OCI-LY1 (cell line): ENCODE results near the gene TMIE.

Experiments used
- H2AFZ ChIP-seq: fragments of 200-600 bp; sonication (generic), shearing (Covaris generic); 2 replicates; pipeline ENCODE4 v1.6.0; 2014; ENCODE audit warnings: antibody characterized with exemption, mild to moderate bottlenecking, low read length
- H3F3A ChIP-seq: fragments of 200-600 bp; sonication (generic), shearing (Covaris generic); 2 replicates; pipeline ENCODE4 v1.6.0; 2014; ENCODE audit warnings: mild to moderate bottlenecking, antibody characterized with exemption, low read length, moderate library complexity; ENCODE audit not compliant: insufficient read depth
- H3K27ac ChIP-seq: fragments of 200-600 bp; sonication (generic); 2 replicates; pipeline ENCODE4 v1.5.1; 2014; ENCODE audit warnings: low read length, mixed run types, mild to moderate bottlenecking, low read depth; ENCODE audit not compliant: poor library complexity, severe bottlenecking
- H3K27me3 ChIP-seq: fragments of 200-600 bp; sonication (generic); 2 replicates; pipeline ENCODE4 v1.6.0; 2014; ENCODE audit warnings: antibody characterized with exemption, mild to moderate bottlenecking, low read length, moderate library complexity; ENCODE audit not compliant: insufficient read depth
- H3K36me3 ChIP-seq: fragments of 200-600 bp; sonication (generic); 2 replicates; pipeline ENCODE4 v1.6.1; 2014; ENCODE audit warnings: mild to moderate bottlenecking, antibody characterized with exemption, low read length, moderate library complexity, mixed read lengths; ENCODE audit not compliant: insufficient read depth
- H3K4me1 ChIP-seq: fragments of 200-600 bp; sonication (generic); 2 replicates; pipeline ENCODE4 v1.5.1; 2014; ENCODE audit warnings: mild to moderate bottlenecking, low read length, moderate library complexity; ENCODE audit not compliant: insufficient read depth, severe bottlenecking
- H3K4me2 ChIP-seq: fragments of 200-600 bp; sonication (generic), shearing (Covaris generic); 2 replicates; pipeline ENCODE4 v1.6.1; 2014; ENCODE audit warnings: low read length
- H3K4me3 ChIP-seq: fragments of 200-600 bp; sonication (generic); 2 replicates; pipeline ENCODE4 v1.5.1; 2014; ENCODE audit warnings: low read length, low read depth, mild to moderate bottlenecking, mixed read lengths; ENCODE audit not compliant: poor library complexity, severe bottlenecking
- H3K79me2 ChIP-seq: fragments of 200-600 bp; shearing (Covaris generic); 2 replicates; pipeline ENCODE4 v1.6.1; 2016; ENCODE audit warnings: mixed run types, low read length, mixed read lengths; ENCODE audit not compliant: insufficient read depth
- H3K9ac ChIP-seq: fragments of 200-600 bp; sonication (generic), shearing (Covaris generic); 2 replicates; pipeline ENCODE4 v1.6.1; 2014; ENCODE audit warnings: mild to moderate bottlenecking, low read length, mixed read lengths
- H3K9me2 ChIP-seq: fragments of 200-600 bp; sonication (generic), shearing (Covaris generic); 2 replicates; pipeline ENCODE4 v1.6.1; 2014; ENCODE audit warnings: low read depth, mild to moderate bottlenecking, low read length, mixed read lengths
- H3K9me3 ChIP-seq: fragments of 200-600 bp; shearing (Covaris generic); 2 replicates; pipeline ENCODE4 v1.6.1; 2014; ENCODE audit warnings: low read length, mixed read lengths
- H4K20me1 ChIP-seq: fragments of 200-600 bp; sonication (generic), shearing (Covaris generic); 2 replicates; pipeline ENCODE4 v1.6.0; 2016; ENCODE audit warnings: mild to moderate bottlenecking, low read length; ENCODE audit not compliant: insufficient read depth
- EZH2 ChIP-seq: fragments of 200-600 bp; sonication (generic), shearing (Covaris generic); IDR thresholded peaks from 2 replicates; pipeline ENCODE4 v1.8.0; 2017; ENCODE audit warnings: borderline replicate concordance, mixed run types, mild to moderate bottlenecking, antibody characterized with exemption, low read length, moderate library complexity, mixed read lengths
- TF ChIP-seq, protein P1 (sequence below): fragments of 200-600 bp; sonication (generic), shearing (Covaris generic); IDR thresholded peaks from 2 replicates; pipeline ENCODE4 v1.5.1; 2017; ENCODE audit warnings: mild to moderate bottlenecking, antibody characterized with exemption, low read length, moderate library complexity, mixed read lengths

Gene TMIE

DNA sequence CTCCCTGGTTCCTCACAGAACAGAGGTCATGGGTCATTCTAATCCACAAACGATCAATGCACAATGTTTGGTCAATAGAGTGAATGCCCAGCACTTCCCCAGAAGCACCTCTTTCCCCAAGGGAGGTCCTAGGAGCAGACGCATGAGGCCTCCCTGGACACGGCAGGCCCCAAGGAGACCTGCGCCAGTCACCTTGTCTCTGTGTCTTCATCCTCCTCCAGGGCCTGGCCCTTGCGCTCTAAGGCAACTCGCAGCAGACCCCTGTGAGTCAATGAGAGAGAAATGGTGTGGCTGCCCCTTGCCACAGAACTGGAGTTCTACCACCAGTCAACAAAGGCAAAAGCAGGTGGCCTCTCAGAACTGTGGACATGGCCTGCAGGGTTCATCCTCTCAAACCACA lies 25.8 kb upstream of the TMIE start:
- no peaks in the 10 kb centered on the region for H3K9me3 ChIP-seq
- no peak for TF ChIP-seq EZH2
- TF ChIP-seq, protein P1, sequence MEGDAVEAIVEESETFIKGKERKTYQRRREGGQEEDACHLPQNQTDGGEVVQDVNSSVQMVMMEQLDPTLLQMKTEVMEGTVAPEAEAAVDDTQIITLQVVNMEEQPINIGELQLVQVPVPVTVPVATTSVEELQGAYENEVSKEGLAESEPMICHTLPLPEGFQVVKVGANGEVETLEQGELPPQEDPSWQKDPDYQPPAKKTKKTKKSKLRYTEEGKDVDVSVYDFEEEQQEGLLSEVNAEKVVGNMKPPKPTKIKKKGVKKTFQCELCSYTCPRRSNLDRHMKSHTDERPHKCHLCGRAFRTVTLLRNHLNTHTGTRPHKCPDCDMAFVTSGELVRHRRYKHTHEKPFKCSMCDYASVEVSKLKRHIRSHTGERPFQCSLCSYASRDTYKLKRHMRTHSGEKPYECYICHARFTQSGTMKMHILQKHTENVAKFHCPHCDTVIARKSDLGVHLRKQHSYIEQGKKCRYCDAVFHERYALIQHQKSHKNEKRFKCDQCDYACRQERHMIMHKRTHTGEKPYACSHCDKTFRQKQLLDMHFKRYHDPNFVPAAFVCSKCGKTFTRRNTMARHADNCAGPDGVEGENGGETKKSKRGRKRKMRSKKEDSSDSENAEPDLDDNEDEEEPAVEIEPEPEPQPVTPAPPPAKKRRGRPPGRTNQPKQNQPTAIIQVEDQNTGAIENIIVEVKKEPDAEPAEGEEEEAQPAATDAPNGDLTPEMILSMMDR = no peak
- no peak overlapping the region for H2AFZ ChIP-seq
- no peak overlapping the region for H3K4me3 ChIP-seq
- no peaks in the 10 kb centered on the region for H3K9me2 ChIP-seq
- no peak overlapping the region for H3K4me2 ChIP-seq
- no peaks in the 10 kb centered on the region for H3K36me3 ChIP-seq
- H3K4me1 ChIP-seq = no peaks in the 10 kb centered on the region
- H3F3A ChIP-seq = no peaks in the 10 kb centered on the region
- no peak overlapping the region for H3K9ac ChIP-seq
- no peak overlapping the region for H3K27ac ChIP-seq
- no peaks in the 10 kb centered on the region for H4K20me1 ChIP-seq
- H3K79me2 ChIP-seq = no peaks in the 10 kb centered on the region
- H3K27me3 ChIP-seq = 0 out of 2 replicates have a peak, but pooled peaks cover 5% of the 10 kb centered on the region

DNA sequence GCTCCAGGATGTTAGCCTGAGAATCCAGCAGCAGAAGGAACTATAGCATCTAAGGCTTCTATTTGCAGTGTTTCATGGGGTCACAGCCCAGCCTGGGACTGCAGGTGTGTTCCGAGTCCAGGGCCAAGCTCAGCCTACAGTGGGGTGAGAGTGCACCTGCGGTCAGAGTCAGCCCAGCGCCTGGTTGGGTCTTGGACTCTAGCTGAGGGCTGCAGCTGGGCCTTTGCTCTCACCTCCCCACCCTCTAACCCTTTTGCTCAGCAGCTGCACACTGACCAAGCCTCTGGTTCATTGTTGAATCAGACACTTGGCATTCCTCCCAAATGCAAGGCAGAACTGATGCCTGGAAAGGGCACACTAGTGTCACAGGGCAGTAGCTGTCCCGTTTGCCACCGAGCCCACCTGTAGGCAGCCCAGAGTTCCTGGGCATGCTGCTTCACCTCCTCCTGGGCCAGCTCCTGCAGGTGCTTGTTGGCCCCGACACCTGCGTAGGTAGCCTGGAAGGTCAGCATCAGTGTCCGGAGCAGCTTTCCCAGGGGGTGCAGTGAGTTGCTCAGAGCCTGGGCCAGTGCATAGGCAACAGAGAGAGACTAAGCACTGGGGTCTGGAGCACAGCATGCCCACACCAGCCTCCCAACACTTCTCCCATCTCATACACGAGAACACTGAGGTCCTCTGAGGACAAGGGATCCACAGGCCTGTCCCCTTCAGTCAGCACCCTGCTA lies 25.2 kb upstream of the TMIE start:
- no peak overlapping the region for H2AFZ ChIP-seq
- H3K36me3 ChIP-seq = no peaks in the 10 kb centered on the region
- TF ChIP-seq, protein P1 = no peak
- no peak for TF ChIP-seq EZH2
- H3K27me3 ChIP-seq = 0 out of 2 replicates have a peak, but pooled peaks cover 5% of the 10 kb centered on the region
- no peak overlapping the region for H3K4me3 ChIP-seq
- H4K20me1 ChIP-seq = no peaks in the 10 kb centered on the region
- no peaks in the 10 kb centered on the region for H3K9me3 ChIP-seq
- no peak overlapping the region for H3K4me2 ChIP-seq
- H3K4me1 ChIP-seq = no peaks in the 10 kb centered on the region
- no peak overlapping the region for H3K9ac ChIP-seq
- H3K9me2 ChIP-seq = no peaks in the 10 kb centered on the region
- no peaks in the 10 kb centered on the region for H3K79me2 ChIP-seq
- H3F3A ChIP-seq = no peaks in the 10 kb centered on the region
- H3K27ac ChIP-seq = no peak overlapping the region

DNA sequence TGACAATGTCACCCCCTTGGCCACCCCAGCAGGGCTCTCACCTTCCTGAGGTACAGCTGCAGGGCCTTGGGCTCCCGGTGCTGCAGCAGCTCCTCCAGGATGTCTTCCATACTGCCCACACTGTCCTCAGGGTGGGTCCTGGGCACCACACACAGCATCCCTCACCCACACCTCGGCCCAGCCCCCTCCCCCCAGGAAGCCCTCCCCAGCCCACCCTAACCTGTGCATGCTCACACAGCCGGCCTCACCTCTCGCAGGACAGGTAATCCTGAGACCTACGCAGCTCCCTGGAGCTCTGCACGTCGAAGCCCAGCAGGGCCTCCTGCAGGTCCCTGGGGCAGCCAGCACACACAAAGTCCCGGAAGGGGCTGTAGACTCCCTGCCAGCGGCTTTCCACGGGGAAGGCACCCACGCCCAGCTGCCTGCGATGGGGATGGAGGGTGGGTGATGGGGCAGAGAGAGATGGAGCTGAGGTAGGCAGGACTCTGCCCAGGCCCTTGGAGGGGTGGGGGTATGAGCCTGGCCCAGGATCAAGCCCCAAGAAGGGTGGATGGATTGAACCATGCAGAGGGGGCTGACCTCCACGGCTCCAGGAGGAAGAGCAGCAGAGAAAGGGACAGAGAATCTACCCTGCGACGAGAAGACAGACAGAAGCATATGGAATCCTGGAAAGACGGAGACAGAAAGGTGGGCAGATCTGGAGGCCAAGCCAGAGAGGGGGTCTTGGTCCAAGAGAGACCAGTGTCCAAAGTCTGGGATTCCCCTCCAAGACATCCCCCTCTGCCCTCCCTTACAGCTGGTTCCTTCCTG lies 24.4 kb upstream of the TMIE start:
- Histone ChIP-seq H3K27ac (no peak overlapping the region), H3K79me2 (no peaks in the 10 kb centered on the region), H3K36me3 (no peaks in the 10 kb centered on the region), H3K4me3 (no peak overlapping the region), H4K20me1 (no peaks in the 10 kb centered on the region), H3K4me1 (no peaks in the 10 kb centered on the region), H3K9me2 (no peaks in the 10 kb centered on the region), H3K9me3 (no peaks in the 10 kb centered on the region), H2AFZ (no peak overlapping the region), H3K27me3 (0 out of 2 replicates have a peak, but pooled peaks cover 5% of the 10 kb centered on the region), H3K9ac (no peak overlapping the region), H3F3A (no peaks in the 10 kb centered on the region), H3K4me2 (no peak overlapping the region)
- no peak for TF ChIP-seq EZH2
- TF ChIP-seq, protein P1 = no peak
